ENCODE data around the gene SCFD1.
"Not testable (repeated sequence)": the region's sequence is repeated elsewhere in the genome, so short reads cannot be mapped to it uniquely, and the experiment has no call there.

The SCFD1 gene

DNA sequence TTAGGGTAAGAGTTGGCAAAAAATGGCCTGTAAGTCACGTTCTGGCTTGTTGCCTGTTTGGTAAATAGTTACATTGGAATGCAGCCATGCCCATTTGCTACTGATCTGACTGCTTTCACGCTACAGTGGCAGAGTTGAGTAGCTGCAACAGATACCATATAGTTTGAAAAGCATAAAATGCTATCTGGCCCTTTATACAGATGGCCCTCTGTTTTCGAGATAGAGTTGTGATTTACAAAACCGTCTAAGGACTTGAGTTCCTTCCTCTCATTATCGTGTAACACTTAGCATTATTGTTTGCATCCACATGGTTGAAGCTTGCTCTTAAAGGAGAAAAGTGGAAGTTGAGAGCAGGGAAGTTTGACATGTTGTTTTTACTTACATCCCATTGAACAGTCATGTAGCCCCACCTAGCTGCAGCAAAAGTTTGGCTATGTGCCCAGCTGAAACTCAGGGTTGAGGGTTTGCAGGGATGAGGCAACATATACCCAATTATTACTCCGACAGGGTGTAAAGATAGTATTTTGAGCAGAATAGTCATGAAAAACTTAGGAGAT, 11.3 kb upstream of the SCFD1 start:
- no peak for DNase-seq (ENCODE audit: low read depth in 2 of 2)

DNA sequence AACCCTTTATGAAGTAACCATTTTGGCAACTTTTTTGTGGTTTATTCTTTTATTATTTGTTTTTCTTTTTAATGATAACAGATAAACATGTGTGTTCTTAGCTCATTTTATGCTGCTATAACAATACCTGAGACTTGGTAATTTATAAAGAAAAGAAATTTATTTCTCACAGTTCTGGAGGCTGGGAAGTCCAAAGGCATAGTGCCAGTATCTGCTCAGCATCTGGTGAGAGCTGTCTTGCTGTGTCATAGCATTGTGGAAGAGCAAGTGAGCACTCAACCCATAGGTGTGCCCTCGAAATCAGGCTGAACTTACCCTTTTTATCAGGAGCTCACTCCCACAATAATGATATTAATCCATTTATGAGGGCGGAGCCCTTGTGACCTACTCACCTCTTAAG, 8.0 kb upstream of the SCFD1 start:
- no peak for DNase-seq (ENCODE audit: low read depth in 2 of 2)

DNA sequence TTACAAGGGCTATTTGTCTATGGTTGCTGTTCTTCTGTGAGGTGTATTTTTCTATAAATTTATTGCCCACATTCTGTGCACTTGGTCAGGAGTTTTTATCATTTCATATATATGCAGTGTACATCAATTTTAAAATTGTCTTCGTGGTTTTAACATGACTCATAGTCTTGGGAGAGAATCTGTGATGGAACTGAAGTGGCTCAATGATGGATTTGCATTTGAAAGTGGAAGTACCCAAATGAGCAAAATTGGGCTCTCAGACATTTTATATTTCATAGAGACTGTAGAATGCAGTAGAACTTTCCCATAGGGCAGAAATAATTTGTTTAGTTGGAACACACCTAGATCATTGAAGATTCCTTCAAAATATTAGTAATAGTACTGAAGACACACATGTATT, 1.9 kb upstream of the SCFD1 start:
- DNase-seq (ENCODE audit: low read depth in 2 of 2): no peak

DNA sequence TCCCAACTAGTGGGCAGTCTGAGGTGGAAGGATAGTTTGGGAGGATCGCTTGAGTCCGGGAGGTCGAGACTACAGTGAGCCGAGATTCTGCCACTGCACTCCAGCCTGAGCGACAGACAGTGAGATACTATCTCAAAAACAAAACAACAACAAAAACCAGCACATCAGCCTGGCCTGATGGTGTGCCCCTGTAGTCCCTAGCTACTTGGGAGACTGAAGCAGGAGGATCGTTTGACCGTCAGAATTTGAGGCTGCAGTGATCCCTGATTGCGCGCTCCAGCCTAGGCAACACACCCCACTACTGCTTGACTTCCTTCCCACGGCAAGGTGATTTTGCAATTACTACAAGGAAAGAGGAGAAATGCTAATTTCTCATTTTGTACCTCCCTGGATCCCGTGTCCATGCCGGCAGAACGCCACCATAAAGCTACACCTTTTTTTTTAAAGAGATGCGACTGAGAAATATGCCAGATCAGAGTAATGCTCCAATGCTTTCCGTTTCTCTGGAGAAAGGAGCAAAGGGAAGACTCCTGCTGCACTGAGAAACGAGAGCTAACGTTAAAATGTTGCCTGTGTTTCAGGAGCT, 672 bp upstream of the SCFD1 start:
- no peak for DNase-seq (ENCODE audit: low read depth in 2 of 2)

DNA sequence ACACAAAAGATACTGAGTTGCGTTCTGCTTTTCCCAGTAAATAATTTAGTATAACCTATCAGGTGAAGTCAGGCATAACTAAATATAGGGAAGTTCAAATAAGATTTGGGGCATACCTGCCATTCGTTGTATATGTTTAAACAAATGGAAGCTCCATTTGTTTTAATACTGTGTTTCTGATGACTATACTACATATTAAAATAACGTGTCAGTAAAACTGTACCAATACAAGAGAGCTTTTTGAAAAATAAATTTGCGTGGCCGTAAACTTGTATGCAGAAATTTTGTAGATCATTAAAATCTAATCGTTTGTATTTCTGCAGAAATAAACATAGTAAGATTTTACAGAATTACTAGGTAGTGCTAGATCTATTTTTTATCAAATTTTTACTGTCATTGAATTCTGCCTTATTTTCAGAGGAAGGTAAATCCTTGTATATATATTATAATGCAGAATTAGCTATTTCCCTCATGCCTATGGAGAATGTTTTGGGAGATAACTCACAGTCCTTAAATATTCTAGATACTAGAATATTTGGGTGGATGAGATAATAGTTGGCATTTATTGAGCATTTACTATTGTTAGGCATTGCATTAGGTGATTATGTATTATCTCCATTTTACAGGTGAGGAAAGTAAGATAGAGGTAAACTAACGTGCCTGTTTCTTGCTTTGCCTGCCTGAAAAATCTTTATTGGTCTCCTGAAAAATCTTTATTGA, 1.5 kb downstream of the SCFD1 start:
- DNase-seq (ENCODE audit: low read depth in 2 of 2): no peak

DNA sequence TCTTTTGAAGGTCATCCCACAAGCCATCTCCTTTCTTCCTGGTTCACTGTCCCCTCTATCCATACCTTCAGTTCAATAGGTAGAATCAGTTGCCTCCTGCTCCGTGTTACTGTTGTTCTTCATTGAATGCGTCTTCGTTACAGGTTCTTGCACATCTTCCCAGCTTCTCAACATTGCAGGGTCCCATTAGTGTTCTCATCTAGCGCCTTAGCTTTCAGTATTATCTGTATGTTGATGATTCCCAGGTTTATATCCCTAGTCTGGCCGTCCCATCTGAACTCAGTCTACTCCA, 2.0 kb downstream of the SCFD1 start:
- DNase-seq (ENCODE audit: low read depth in 2 of 2): no peak

DNA sequence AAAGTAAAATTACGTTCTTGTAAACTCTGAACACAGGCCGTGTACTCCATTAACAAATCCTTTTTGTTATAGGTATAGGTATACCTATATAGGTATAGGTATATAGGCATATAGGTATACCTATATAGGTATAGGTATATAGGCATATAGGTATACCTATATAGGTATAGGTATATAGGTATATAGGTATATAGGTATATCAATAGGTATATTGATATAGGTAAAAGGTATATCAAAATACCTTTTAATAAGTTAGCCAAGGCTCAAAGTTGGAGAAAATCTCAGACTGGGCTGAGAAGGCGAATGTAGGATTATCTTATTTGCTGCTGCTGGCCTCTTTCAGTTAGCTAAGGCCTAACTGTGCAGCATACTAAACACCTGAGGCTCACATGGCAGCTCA, 3.4 kb downstream of the SCFD1 start:
- DNase-seq (ENCODE audit: low read depth in 2 of 2): no peak

DNA sequence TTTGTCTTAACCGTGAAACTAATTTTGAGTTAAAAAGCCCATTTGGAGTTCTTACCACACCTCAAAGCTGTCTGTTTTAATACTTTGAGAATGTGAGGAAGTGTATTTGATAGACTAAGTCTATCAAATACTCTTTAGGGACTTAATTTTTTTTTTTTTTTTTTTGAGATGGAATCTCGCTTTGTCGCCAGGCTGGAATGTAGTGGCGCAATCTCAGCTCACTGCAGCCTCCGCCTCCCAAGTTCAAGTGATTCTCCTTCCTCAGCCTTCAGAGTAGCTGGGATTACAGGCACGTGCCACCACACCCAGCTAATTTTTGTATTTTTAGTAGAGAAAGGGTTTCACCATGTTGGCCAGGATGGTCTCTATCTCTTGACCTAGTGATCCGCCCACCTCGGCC, 7.3 kb downstream of the SCFD1 start:
- DNase-seq (ENCODE audit: low read depth in 2 of 2): not testable (repeated sequence)

DNA sequence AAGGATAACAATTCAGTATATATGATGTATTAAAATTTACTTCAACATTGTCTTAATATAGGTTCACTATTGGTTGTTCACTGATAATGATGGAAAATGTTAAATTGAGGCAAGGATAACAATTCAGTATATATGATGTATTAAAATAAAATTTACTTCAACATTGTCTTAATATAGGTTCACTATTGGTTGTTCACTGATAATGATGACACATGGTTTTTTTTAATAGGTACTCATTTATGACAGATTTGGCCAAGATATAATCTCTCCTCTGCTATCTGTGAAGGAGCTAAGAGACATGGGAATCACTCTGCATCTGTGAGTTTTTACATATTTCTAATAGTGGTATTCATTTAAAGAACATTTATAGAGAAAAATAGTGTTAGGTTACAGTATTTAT, 8.1 kb downstream of the SCFD1 start:
- no peak for DNase-seq (ENCODE audit: low read depth in 2 of 2)

DNA sequence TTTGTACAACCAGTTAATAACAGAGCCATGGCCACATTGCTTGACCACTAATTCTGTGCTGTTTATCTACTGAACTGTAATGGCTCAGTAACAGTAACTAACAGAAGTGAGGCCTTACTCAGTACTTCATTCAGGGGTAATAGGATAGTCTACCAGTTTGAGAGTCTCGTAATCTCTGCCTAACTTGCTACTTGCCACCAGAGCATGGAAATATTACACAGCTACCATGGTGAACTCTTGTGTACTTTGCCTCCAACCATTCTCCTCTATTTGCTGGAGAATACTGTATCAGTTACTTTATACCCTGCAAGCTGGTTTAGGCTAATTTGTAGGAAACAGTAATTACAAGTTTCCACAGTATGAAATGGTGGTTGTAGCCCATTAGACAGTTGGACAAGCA, 10.6 kb downstream of the SCFD1 start:
- DNase-seq (ENCODE audit: low read depth in 2 of 2): no peak

DNA sequence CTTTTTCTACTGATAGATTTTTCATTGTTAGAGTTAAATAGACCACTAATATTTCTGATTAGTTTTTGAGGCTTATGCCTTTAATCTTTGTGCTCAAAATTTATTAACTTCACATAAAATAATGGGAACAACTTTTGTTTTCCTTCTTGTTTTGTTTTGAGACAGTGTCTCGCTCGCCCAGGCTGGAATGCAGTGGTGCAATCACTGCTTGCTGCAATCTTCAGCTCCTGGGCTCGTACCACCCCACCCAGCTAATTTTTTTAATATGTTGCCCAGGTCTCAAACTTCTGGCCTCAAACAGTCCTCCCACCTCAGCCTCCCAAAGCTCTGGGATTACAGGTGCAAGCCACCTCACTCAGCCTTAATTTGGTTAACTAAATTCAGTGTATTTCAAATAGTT, 16.8 kb downstream of the SCFD1 start:
- DNase-seq (ENCODE audit: low read depth in 2 of 2): no peak

DNA sequence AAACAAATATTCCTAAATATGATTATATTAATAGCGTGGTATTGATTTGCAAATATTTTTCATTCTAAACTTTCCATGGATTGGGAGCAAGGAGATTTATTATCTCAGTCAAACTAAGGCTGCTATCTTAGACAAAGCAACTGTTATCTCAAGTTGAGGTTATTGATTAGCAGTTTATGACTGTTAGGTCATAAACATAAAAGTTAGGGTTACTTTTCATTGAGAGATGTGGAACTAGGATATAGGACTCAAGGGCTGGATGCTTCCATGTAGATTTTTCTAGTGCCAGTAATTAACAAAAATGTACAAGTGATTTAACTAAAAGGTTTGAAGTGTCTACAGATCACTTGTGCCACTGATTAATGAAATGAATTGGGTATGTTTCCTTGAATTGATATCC, 19.1 kb downstream of the SCFD1 start:
- no peak for DNase-seq (ENCODE audit: low read depth in 2 of 2)

DNA sequence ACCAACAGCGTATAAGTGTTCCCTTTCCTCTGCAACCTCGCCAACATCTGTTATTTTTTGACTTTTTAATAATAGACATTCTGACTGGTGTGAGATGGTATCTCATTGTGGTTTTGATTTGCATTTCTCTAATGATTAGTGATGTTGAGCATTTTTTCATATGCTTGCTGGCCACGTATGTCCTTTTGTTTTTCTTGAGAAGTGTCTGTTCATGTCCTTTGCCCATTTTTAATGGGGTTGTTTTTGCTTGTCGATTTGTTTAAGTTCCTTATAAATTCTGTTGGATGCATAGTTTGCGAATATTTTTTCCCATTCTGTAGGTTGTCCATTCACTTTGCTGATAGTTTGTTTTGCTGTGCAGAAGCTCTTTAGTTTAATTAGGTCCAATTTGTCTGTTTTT, 22.3 kb downstream of the SCFD1 start:
- not testable (repeated sequence) for DNase-seq (ENCODE audit: low read depth in 2 of 2)

DNA sequence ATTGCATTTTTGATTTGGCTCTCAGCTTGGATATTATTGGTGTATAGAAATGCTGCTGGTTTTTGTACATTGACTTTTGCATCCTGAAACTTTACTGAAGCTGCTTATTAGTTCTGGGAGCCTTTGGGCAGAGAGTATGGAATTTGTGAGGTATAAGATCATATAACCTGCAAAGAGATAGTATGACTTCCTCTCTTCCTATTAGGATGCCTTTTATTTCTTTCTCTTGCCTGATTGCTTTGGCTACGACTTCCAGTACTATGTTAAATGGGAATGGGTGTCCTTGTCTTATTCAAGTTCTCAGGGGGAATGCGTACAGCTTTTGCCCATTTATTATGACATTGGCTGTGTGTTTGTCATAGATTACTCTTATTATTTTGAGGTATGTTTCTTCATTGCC, 23.5 kb downstream of the SCFD1 start:
- DNase-seq (ENCODE audit: low read depth in 2 of 2): no peak

DNA sequence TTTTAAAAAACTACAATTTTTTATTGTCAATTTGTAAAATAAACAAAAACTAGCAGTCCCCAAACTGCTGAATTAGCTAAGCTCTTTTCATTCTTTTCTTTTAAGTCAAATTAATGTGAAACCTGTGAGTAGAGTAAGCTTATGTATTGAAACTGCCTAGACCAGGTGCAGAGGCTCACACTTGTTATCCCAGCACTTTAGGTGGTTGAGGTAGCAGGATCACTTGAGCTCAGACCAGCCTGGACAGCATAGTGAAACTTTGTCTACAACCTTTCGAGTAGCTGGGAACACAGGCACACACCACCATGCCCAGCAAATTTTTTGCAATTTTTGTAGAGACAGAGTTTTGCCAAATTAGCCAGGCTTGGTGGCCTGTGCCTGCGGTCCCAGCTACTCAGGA, 26.4 kb downstream of the SCFD1 start:
- DNase-seq (ENCODE audit: low read depth in 2 of 2): no peak

DNA sequence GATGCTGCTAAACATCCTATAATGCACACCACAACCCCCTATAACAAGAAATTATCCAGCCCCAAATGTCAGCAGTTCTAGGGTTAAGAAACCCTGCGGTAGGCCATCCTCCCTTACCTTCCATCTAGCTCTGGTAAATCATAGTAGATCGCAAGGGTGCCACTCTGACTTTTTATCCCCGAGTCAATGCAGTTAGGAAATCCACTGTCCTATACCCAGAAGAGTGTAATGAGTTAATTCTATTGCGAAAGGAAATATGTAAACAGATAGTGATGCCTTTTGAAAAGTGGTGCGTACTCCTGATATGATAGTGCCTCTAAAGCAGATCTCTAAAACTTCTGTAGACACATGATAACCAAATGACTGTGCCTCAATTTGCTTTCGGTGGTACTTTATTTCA, 29.8 kb downstream of the SCFD1 start:
- DNase-seq (ENCODE audit: low read depth in 2 of 2): no peak

DNA sequence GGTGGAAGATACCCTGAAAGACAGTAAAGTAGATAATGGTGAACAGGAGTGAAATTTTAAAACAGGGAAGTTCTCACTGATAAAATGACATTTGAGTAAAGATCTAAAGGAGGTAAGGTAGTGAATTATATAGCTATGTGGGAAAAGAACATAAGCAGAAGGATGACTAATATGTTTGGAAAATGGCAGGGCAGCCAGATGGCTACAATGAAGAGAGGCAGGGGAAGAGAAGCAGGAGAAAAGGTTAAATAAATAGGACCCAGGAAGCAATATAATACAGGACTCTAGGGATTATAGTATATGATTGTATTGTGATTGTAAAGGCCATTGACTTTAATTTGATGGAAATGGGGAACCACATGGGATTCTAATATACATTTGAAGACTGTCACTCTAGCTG, 33.0 kb downstream of the SCFD1 start:
- DNase-seq (ENCODE audit: low read depth in 2 of 2): no peak

DNA sequence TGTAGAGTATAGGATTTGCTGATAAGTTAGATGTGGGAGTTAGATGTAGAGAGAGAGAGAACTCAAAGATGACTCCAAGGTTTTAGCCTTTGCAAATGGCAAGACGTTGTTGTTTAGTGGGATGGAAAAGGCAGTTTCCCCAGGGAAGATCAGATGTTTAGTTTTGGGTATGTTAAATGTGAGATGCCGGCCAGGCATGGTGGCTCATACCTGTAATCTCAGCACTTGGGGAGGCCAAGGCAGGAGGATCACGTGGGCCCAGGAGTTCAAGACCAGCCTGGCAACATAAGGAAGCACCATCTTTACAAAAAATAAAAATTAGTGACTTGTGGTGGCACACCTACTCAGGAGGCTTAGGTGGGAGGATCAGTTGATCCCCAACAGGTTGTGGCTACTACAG, 33.5 kb downstream of the SCFD1 start:
- DNase-seq (ENCODE audit: low read depth in 2 of 2): no peak

DNA sequence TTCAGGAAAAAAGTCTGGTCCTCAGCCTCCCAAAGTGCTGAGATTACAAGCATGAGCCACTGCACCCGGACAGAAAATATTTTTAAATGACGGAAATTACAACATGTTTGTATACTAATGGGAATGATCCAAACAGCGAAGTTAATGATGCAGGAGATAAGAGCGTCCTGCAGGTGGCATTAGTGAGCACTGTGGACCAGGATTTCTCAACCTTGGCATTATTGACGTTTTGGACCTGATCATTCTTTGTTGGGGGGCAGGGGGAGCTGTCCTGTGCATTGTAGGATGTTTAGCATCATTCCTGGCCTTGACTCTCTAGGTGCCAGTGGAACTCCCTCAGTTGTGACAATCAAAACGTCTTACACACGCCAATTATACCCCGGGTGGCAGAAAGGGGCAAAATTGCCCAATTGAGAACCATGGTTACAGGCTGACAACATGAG, 34.1 kb downstream of the SCFD1 start:
- DNase-seq (ENCODE audit: low read depth in 2 of 2): no peak

DNA sequence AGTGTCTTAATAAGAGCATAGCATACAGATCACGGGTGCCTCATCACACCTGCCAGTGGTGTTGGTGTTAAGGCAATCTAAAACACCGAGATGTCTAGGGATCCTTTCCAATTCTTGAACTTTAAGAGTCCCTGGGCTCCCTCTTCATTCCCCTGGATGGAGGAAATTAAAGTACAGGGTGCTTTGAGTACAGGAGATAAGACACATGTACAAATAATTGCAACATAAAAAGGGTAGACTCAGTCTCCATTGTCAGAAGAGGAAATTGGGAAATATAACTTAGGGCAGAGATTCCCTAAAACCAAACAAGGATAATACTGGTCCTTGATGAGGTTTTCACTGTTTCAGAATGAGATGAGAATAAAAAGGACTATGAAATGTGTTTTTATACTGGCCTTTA, 34.9 kb downstream of the SCFD1 start:
- no peak for DNase-seq (ENCODE audit: low read depth in 2 of 2)

DNA sequence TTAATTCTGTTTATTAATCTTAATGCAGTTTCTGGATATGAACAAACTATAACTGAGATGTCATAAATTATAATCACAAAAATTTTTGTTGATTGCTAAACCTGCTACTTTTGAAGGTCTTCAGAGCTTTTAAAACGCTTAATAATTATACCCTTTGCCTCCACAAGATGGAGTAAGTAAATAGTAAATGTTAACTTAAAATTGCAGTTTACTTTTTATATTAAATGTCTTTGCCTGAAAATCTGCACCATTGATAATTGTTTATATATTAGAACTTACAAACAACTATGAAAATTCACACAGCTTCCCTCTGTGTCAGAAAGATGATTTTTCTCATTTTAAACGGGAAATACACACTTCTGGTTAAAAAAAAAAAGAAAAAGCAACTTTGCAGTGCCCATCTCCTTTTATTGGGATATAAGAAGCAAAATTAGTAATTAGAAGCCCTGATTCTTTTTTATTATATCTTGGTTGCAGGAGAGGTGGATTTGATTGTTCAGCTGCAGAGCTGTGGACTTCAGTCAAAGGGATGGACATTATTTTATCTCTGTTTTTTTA, 35.6 kb downstream of the SCFD1 start:
- DNase-seq (ENCODE audit: low read depth in 2 of 2): no peak

DNA sequence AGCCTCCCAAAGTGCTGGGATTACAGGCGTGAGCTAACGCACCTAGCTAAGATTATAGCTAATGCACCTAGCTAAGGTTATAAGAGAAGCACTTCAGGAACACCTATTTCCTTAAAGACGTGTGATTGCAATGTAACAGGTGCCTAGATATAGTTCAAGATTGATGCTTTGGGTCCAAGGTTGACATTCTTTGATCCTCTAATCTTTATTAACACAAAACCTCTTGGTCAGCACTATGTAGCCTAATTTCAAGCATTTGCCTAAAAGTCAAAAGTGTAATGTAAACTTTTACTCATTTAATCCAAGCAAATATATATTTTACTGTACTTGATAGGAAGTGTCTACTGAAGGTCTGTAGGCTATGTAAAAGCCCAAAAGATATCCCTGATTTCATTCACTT, 36.5 kb downstream of the SCFD1 start:
- no peak for DNase-seq (ENCODE audit: low read depth in 2 of 2)

DNA sequence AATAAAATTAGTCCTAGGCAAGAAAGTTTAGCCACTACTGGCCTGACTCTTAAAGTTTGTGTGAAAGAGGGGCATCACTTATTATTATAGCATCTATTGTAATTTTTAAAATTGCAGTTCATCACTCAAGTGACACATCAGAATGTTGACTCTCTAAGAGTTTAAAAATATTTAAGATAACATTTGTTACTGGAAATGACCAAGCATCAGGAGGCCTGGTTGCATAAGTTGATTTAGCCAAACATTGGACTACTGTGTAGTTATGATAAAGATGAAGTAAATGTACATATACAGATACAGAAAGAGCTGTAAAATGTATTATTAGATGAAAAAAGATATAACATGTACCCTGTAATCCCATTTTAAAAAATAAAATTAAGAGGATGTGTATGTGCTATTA, 47.5 kb downstream of the SCFD1 start:
- DNase-seq (ENCODE audit: low read depth in 2 of 2): no peak

DNA sequence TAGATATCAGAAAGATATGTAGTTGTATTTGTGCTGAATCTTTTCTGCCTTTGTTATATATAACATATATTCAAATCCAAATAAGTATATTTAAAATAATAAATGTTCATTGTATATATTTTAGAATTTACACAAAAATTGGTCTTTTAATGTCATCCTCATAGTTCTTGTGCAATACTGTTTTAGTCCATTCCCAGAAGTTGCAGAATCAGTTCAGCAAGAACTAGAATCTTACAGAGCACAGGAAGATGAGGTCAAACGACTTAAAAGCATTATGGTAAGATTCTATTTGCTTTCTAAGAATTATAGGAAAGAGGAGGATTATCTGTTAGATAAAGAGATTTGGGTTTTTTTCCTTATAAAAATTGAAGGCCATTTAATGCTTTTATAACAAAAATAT, 51.0 kb downstream of the SCFD1 start:
- DNase-seq (ENCODE audit: low read depth in 2 of 2): no peak
